Upper lobe of left lung (tissue), 6 donors: ENCODE results near the gene PCDHA7. TPM values are rescaled to one million over a fixed set of nuclear protein-coding genes. Genes with fewer than 3 reads are reported as not detected.
"Not testable (repeated sequence)": the region's sequence is repeated elsewhere in the genome, so short reads cannot be mapped to it uniquely, and the experiment has no call there.

Experiments used
- ATAC-seq, 2 donors: fragments of 200-7000 bp; cut with Tn5 transposase; one replicate each; pipeline ENCODE4 v1.9.1; 2022; ENCODE audit warnings: mild to moderate bottlenecking in 2 of 2, moderate library complexity in 2 of 2; ENCODE audit not compliant: low FRiP score in 2 of 2
- DNase-seq, 2 donors: peaks; one replicate each; pipeline ENCODE4 v3.0.0-alpha.2; 2019 to 2020
- H3K27ac ChIP-seq, 4 donors: fragments of 200-600 bp; sonication (generic); one replicate each; pipeline ENCODE4 v1.5.1; 2016 to 2019
- H3K27me3 ChIP-seq, 4 donors: fragments of 200-600 bp; sonication (generic); one replicate each; pipeline ENCODE4 v1.5.1; 2017 to 2019
- H3K36me3 ChIP-seq, 4 donors: fragments of 200-600 bp; sonication (generic); one replicate each; pipeline ENCODE4 v1.5.1; 2016 to 2019
- H3K4me1 ChIP-seq, 4 donors: fragments of 200-600 bp; sonication (generic); one replicate each; pipeline ENCODE4 v1.5.1; 2018 to 2019
- H3K4me3 ChIP-seq, 4 donors: fragments of 200-600 bp; sonication (generic); one replicate each; pipeline ENCODE4 v1.5.1; 2017 to 2019; ENCODE audit warnings: mild to moderate bottlenecking in 2 of 4, moderate library complexity in 1 of 4
- H3K9me3 ChIP-seq, 4 donors: fragments of 200-600 bp; sonication (generic); one replicate each; pipeline ENCODE4 v1.5.1; 2018 to 2019
- CTCF ChIP-seq, 6 experiments: fragments of 450-650 bp in 4 of 6; fragments of 200-600 bp in 2 of 6; sonication (generic) in 2 of 6; IDR thresholded peaks; one replicate each; pipeline ENCODE4 v1.5.1; 2016 to 2019; ENCODE audit warnings: antibody characterized with exemption in 6 of 6
- EP300 ChIP-seq, 4 donors: sonication (generic); formaldehyde crosslinking; IDR thresholded peaks; one replicate each; pipeline ENCODE4 v1.5.1; 2017; ENCODE audit warnings: antibody characterized with exemption in 4 of 4, control low read depth in 2 of 4
- POLR2A ChIP-seq, 4 donors: fragments of 450-650 bp; IDR thresholded peaks; one replicate each; pipeline ENCODE4 v1.5.1; 2016 to 2017; ENCODE audit warnings: antibody characterized with exemption in 4 of 4, mild to moderate bottlenecking in 2 of 4
- POLR2AphosphoS5 ChIP-seq, 2 donors: sonication (generic); formaldehyde crosslinking; IDR thresholded peaks; one replicate each; pipeline ENCODE4 v1.5.1; 2017; ENCODE audit warnings: antibody characterized with exemption in 2 of 2
- WGBS, 2 donors: methylation state at CpG; one replicate each; pipeline ENCODE4 v1.1.5; 2017 to 2018; 5-methylcytosine and 5-hydroxymethylcytosine counted together
- total RNA-seq, 6 donors: library from RNA; depleted of rRNA in 4 of 6; stranded (reverse); fragments of >200 nt in 4 of 6; gene quantifications; one replicate each; pipeline versions ENCODE4 v1.1.0 to v1.2.1, GENCODE V29; 2016 to 2021
- donor health status: DM: no; HTN: no; CAD: no; lungs with moderate emphysema.
- donor health status: DM: no; HTN: yes; CAD: no; lungs with severe emphysema.

The PCDHA7 gene
- total RNA-seq, 6 donors from 2014 or later, result 0.46 to 3.1 (median 0.57) TPM

GRCh38 chr5:140800816-140801493 is 33.1 kb upstream of the PCDHA7 start, which contains the start of gene PCDHA3:
TSS of gene PCDHA3 (plus strand) at chr5:140801057.
- no peaks in the 10 kb centered on the region for H3K27me3 ChIP-seq
- no peak for ATAC-seq

GRCh38 chr5:140801494-140801841 is 32.6 kb upstream of the PCDHA7 start:
- TF ChIP-seq POLR2AphosphoS5 (IDR thresholded peaks at IDR 0.05) (no peak), CTCF (IDR thresholded peaks at IDR 0.05) (peak in 1 of 6 experiments; percentile 17)
- H3K27ac ChIP-seq, result no peak overlapping the region
- 14 to 23% methylated on average over 16 of the region's 16 CpGs for WGBS, 2 donors
- H3K4me3 ChIP-seq, result peak overlapping the region in 3 of 4 donors; percentile 36 to 43 (median 38)
- H3K4me1 ChIP-seq, result no peaks in the 10 kb centered on the region
- no peaks in the 10 kb centered on the region for H3K36me3 ChIP-seq
- peaks cover 5 to 39% (median 36%) of the 10 kb centered on the region in 4 donors for H3K9me3 ChIP-seq
- DNase-seq, result no peak
- ATAC-seq, result no peak
- H3K27me3 ChIP-seq, result no peaks in the 10 kb centered on the region

More at GRCh38 chr5:140800816-140801493, 33.1 kb upstream of the PCDHA7 start, which contains the start of gene PCDHA3:
- TF ChIP-seq POLR2A (IDR thresholded peaks at IDR 0.05) (no peak), CTCF (IDR thresholded peaks at IDR 0.05) (peak in 1 of 6 experiments; percentile 12)
- 13 to 14% methylated on average over 21 to 29 of the region's 29 CpGs for WGBS, 2 donors
- no peaks in the 10 kb centered on the region for H3K4me1 ChIP-seq
- H3K36me3 ChIP-seq, result no peaks in the 10 kb centered on the region
- H3K27ac ChIP-seq, result no peak within 1 kb of the TSS
- H3K9me3 ChIP-seq, result peaks cover 5 to 42% (median 40%) of the 10 kb centered on the region in 4 donors
- peak within 1 kb of the TSS in 3 of 4 donors; percentile 36 to 43 (median 38) for H3K4me3 ChIP-seq
- DNase-seq, result peak in 1 of 2 donors; percentile 64

GRCh38 chr5:140802381-140802780 is 31.7 kb upstream of the PCDHA7 start:
- 52 to 56% methylated on average over 32 to 45 of the region's 45 CpGs for WGBS, 2 donors
- not testable (repeated sequence) for ATAC-seq

GRCh38 chr5:140802781-140803271 is 31.2 kb upstream of the PCDHA7 start:
- peak in 1 of 2 donors; percentile 81 for DNase-seq
- no peaks in the 10 kb centered on the region for H3K27me3 ChIP-seq
- H3K36me3 ChIP-seq, result no peaks in the 10 kb centered on the region
- 61% methylated on average over 24 of the region's 53 CpGs; no CpG with 5 or more reads in 1 of the 2 donors for WGBS, 2 donors
- peaks cover 5 to 41% (median 38%) of the 10 kb centered on the region in 4 donors for H3K9me3 ChIP-seq
- no peak overlapping the region for H3K4me3 ChIP-seq
- no peak overlapping the region for H3K27ac ChIP-seq
- H3K4me1 ChIP-seq, result no peaks in the 10 kb centered on the region
- ATAC-seq, result no peak
- TF ChIP-seq POLR2A (IDR thresholded peaks at IDR 0.05), result no peak
- TF ChIP-seq POLR2AphosphoS5 (IDR thresholded peaks at IDR 0.05), result no peak
- no peak for TF ChIP-seq CTCF (IDR thresholded peaks at IDR 0.05)
- no peak for TF ChIP-seq EP300 (IDR thresholded peaks at IDR 0.05)

More at GRCh38 chr5:140802381-140802780, 31.7 kb upstream of the PCDHA7 start:
- not testable (repeated sequence) for H3K36me3 ChIP-seq, H3K4me3 ChIP-seq, H3K4me1 ChIP-seq, H3K27me3 ChIP-seq, H3K27ac ChIP-seq
- DNase-seq, result peak in 1 of 2 donors; percentile 81
- peaks cover 5 to 39% (median 34%) of the 10 kb centered on the region in 4 donors for H3K9me3 ChIP-seq

GRCh38 chr5:140806834-140807775 is 27.0 kb upstream of the PCDHA7 start, which contains the start of gene PCDHA4:
TSS of gene PCDHA4 (plus strand) at chr5:140807068.
- no peaks in the 10 kb centered on the region for H3K36me3 ChIP-seq
- peak within 1 kb of the TSS in 3 of 4 donors; percentile 39 to 45 (median 43) for H3K4me3 ChIP-seq
- ATAC-seq (peak in 1 of 2 donors; percentile 84), DNase-seq (peak in 1 of 2 donors; percentile 61)
- 27 to 28% methylated on average over 11 to 23 of the region's 47 CpGs for WGBS, 2 donors
- no peaks in the 10 kb centered on the region for H3K27me3 ChIP-seq
- TF ChIP-seq POLR2A (IDR thresholded peaks at IDR 0.05), result no peak
- peak in 3 of 6 experiments; percentile 21 to 35 (median 33) for TF ChIP-seq CTCF (IDR thresholded peaks at IDR 0.05)
- TF ChIP-seq POLR2AphosphoS5 (IDR thresholded peaks at IDR 0.05), result no peak
- TF ChIP-seq EP300 (IDR thresholded peaks at IDR 0.05), result peak in 2 of 4 donors; percentile 24 to 73
- H3K9me3 ChIP-seq, result peaks cover 5 to 51% (median 45%) of the 10 kb centered on the region in 4 donors
- peak within 1 kb of the TSS in 2 of 4 donors; percentile 39 to 57 for H3K27ac ChIP-seq
- H3K4me1 ChIP-seq, result no peaks in the 10 kb centered on the region

- peaks cover 0 to 38% (median 32%) of the 10 kb centered on the region in 4 donors for H3K9me3 ChIP-seq
- H3K36me3 ChIP-seq, H3K4me1 ChIP-seq, H3K27me3 ChIP-seq, ATAC-seq, H3K27ac ChIP-seq, H3K4me3 ChIP-seq: not testable (repeated sequence)
- DNase-seq, result peak in 1 of 2 donors; percentile 80
- 68% methylated on average over 52 to 62 of the region's 62 CpGs for WGBS, 2 donors
These were observed 25.7 kb upstream of the PCDHA7 start for GRCh38 chr5:140808241-140808888.
